Activated CD4-positive, alpha-beta T cell treated with anti-CD3 and anti-CD28 coated beads, Interleukin-2, amount 10 ng/mL, durations not matched to agents 24 days and 14 days (primary cell): Measurements from ENCODE around the gene ZBTB9. TPM values are rescaled to one million over a fixed set of nuclear protein-coding genes. Genes with fewer than 3 reads are reported as not detected.

Experiments
- DNase-seq: peaks from one replicate; pipeline ENCODE4 v3.0.0; 2022
- H3K27ac Mint-ChIP-seq: one replicate; pipeline ENCODE4 v1.8.0; 2022; ENCODE audit warnings: mild to moderate bottlenecking, mixed read lengths
- H3K27me3 Mint-ChIP-seq: one replicate; pipeline ENCODE4 v1.8.0; 2022; ENCODE audit warnings: mixed read lengths
- H3K36me3 Mint-ChIP-seq: one replicate; pipeline ENCODE4 v1.8.0; 2022; ENCODE audit warnings: low read depth, mild to moderate bottlenecking, mixed read lengths
- H3K4me1 Mint-ChIP-seq: one replicate; pipeline ENCODE4 v1.8.0; 2021; ENCODE audit warnings: mixed read lengths
- H3K4me3 Mint-ChIP-seq: one replicate; pipeline ENCODE4 v1.8.0; 2022; ENCODE audit warnings: mild to moderate bottlenecking, moderate library complexity, mixed read lengths
- H3K9me3 Mint-ChIP-seq: one replicate; pipeline ENCODE4 v1.8.0; 2021; ENCODE audit warnings: mixed read lengths
- intact Hi-C: fragments of 100-400 bp; cut with micrococcal nuclease; formaldehyde crosslinking; loops from one replicate; pipeline ENCODE4 v1.15.1; 2023
- total RNA-seq: library from RNA; stranded (reverse); gene quantifications from 2 replicates; pipeline ENCODE4 v1.2.3, GENCODE V29; 2022

Gene ZBTB9
- total RNA-seq, 1 donor from 2014 or later = 14.2 TPM

GRCh38 chr6:33432546-33432945 is 21.8 kb upstream of the ZBTB9 start:
- Mint-ChIP-seq H3K9me3 (no peaks in the 10 kb centered on the region), H3K27ac (no peak overlapping the region), H3K27me3 (no peaks in the 10 kb centered on the region), H3K36me3 (peaks cover 37% of the 10 kb centered on the region), H3K4me3 (peak overlapping the region; percentile 1), H3K4me1 (peaks cover 47% of the 10 kb centered on the region)
- intact Hi-C loops = no loop called here
- DNase-seq = no peak

GRCh38 chr6:33433001-33433543 is 21.3 kb upstream of the ZBTB9 start:
- no peak for DNase-seq
- Mint-ChIP-seq H3K27me3 (no peaks in the 10 kb centered on the region), H3K9me3 (no peaks in the 10 kb centered on the region), H3K36me3 (peaks cover 40% of the 10 kb centered on the region), H3K4me3 (peak overlapping the region; percentile 1), H3K4me1 (peaks cover 47% of the 10 kb centered on the region), H3K27ac (peak overlapping the region; percentile 36)
- intact Hi-C loops = no loop called here

DNA sequence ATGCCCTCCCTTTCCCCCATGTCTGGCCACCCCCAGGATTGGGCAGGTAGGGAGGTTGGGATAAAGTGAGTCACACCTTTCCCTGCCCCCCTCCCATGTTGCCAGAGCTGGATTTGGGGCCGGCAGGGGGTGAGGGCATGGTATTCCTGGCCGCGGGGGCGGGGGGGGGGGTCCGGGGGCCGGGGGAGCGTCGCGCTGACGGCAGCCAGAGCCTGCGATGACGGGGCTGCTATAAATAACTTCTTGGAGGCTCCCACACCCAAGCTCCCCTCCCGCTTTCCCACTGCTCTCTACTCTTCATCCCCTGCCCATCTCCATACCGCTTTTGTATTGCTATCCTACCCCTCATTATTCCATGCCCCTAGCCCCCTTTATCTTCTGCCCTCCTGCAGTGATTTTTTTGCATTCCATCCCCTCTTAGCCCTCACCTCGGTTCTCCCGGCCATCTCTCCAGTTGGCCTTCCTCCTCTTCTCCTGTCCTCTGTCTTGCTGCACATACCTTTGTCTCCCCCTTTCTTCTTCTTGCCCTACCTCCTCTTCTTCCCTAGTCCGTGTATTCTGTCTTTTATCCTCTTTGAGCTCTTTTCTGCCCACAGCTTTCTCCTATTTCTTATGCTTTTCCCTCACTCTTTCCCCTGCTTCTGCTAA is 20.7 kb upstream of the ZBTB9 start:
- H3K4me1 Mint-ChIP-seq = peaks cover 43% of the 10 kb centered on the region
- no peaks in the 10 kb centered on the region for H3K27me3 Mint-ChIP-seq
- no peak for DNase-seq
- H3K27ac Mint-ChIP-seq = peak overlapping the region; percentile 22
- no peak overlapping the region for H3K4me3 Mint-ChIP-seq
- H3K36me3 Mint-ChIP-seq = peaks cover 46% of the 10 kb centered on the region
- intact Hi-C loops = no loop called here
- H3K9me3 Mint-ChIP-seq = no peaks in the 10 kb centered on the region

DNA sequence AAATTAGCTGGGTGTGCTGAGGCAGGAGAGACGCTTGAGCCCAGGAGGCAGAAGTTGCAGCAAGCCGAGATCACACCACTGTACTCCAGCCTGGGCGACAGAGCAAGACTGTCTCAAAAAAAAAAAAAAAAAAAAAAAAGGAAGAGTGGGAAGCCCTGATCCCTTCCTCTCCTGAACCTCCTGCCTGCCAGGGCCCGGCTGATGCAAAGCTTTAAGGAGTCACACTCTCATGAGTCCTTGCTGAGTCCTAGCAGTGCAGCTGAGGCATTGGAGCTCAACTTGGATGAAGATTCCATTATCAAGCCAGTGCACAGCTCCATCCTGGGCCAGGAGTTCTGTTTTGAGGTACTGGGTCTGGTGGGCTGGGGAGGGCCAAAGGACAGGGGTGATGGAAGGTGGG is 19.4 kb upstream of the ZBTB9 start:
- Mint-ChIP-seq H3K4me1 (peaks cover 33% of the 10 kb centered on the region), H3K27ac (no peak overlapping the region), H3K36me3 (peaks cover 54% of the 10 kb centered on the region), H3K27me3 (no peaks in the 10 kb centered on the region), H3K9me3 (no peaks in the 10 kb centered on the region), H3K4me3 (no peak overlapping the region)
- intact Hi-C loops = no loop called here
- DNase-seq = no peak

DNA sequence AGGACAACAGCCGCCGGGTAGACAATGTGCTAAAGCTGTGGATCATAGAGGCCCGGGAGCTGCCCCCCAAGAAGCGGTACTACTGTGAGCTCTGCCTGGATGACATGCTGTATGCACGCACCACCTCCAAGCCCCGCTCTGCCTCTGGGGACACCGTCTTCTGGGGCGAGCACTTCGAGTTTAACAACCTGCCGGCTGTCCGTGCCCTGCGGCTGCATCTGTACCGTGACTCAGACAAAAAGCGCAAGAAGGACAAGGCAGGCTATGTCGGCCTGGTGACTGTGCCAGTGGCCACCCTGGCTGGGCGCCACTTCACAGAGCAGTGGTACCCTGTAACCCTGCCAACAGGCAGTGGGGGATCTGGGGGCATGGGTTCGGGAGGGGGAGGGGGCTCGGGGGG is 16.7 kb upstream of the ZBTB9 start:
- H3K4me1 Mint-ChIP-seq = peaks cover 12% of the 10 kb centered on the region
- H3K27me3 Mint-ChIP-seq = no peaks in the 10 kb centered on the region
- no peak overlapping the region for H3K27ac Mint-ChIP-seq
- H3K36me3 Mint-ChIP-seq = peaks cover 64% of the 10 kb centered on the region
- no peak overlapping the region for H3K4me3 Mint-ChIP-seq
- DNase-seq = no peak
- intact Hi-C loops = no loop called here
- no peaks in the 10 kb centered on the region for H3K9me3 Mint-ChIP-seq

- no peak for DNase-seq
- Mint-ChIP-seq H3K4me3 (no peak overlapping the region), H3K27ac (no peak overlapping the region), H3K27me3 (no peaks in the 10 kb centered on the region), H3K4me1 (peaks cover 5% of the 10 kb centered on the region), H3K36me3 (peaks cover 60% of the 10 kb centered on the region), H3K9me3 (no peaks in the 10 kb centered on the region)
- intact Hi-C loops = no loop called here
Measured at GRCh38 chr6:33438978-33439594, 15.3 kb upstream of the ZBTB9 start.

DNA sequence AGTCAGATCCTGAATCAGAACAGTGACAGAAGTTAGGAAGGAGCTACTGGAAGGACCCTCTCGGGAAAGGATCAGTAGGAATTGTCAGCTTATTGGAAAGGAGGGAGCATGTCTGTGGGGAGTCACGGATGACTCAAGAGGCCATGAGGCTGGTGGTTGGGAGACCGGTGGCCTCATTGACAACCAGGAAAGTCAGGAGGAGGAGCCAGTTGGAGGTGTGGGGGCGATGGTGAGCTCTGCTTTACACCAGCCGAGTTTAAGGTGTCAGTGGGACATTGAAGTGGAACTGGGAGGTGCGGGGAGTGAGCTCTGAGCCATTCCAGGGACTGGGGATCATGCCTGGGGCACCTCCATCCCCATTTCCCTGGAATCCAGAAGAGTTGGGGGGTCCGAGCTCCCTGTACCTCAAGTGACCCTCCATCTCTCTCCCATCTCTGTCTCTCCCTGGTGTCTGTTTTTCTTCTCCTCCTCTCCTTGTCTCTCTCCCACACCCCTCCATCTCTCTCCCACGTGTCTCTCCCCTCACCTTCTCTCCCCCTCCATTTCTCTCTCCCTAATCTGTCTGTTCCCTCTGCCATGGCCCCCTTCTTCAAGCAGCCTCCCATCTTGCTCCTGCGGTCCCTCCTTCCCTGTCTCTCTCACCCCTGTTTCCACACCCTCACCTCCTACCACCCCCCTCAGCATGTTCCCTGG is 14.3 kb upstream of the ZBTB9 start:
- no peak overlapping the region for H3K27ac Mint-ChIP-seq
- H3K4me3 Mint-ChIP-seq = no peak overlapping the region
- DNase-seq = no peak
- no peaks in the 10 kb centered on the region for H3K9me3 Mint-ChIP-seq
- peaks cover 3% of the 10 kb centered on the region for H3K4me1 Mint-ChIP-seq
- intact Hi-C loops = no loop called here
- H3K36me3 Mint-ChIP-seq = peaks cover 65% of the 10 kb centered on the region
- H3K27me3 Mint-ChIP-seq = no peaks in the 10 kb centered on the region

DNA sequence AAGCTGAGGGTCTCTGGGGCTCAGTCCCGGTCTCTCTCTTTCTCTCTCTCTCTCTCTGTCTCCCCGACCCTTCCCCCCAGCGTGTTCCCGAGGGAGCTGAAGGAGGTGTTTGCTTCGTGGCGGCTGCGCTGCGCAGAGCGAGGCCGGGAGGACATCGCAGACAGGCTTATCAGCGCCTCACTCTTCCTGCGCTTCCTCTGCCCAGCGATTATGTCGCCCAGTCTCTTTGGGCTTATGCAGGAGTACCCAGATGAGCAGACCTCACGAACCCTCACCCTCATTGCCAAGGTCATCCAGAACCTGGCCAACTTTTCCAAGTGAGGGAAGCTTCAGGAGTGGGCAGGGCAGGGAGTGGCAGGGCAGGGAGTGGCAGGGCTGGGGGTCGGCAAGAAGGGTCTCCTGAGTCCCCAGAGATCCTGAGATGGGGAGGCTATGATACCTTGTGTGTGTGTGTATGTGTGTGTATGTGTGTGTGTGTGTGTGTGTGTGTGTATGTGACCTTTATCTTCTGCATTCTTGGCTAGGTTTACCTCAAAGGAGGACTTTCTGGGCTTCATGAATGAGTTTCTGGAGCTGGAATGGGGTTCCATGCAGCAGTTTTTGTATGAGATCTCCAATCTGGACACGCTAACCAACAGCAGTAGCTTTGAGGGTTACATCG is 13.6 kb upstream of the ZBTB9 start:
- no peak for DNase-seq
- Mint-ChIP-seq H3K27ac (peak overlapping the region; percentile 8), H3K4me3 (no peak overlapping the region), H3K4me1 (peaks cover 3% of the 10 kb centered on the region), H3K9me3 (no peaks in the 10 kb centered on the region), H3K27me3 (no peaks in the 10 kb centered on the region), H3K36me3 (peaks cover 62% of the 10 kb centered on the region)
- intact Hi-C loops = no loop called here

DNA sequence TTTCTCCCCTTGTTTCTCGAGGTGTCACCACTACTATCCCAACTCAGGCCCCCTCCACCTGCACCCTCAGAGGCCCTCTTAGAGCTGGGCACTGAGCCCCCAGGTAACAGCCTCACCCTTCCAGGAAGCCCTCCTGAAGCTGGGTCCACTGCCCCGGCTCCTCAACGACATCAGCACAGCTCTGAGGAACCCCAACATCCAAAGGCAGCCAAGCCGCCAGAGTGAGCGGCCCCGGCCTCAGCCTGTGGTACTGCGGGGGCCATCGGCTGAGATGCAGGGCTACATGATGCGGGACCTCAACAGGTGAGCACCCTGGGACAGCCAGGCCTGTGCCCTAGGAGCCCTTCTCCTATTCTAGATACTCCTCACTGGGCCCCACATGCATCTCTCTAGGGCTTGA is 12.9 kb upstream of the ZBTB9 start:
- H3K9me3 Mint-ChIP-seq = no peaks in the 10 kb centered on the region
- H3K27ac Mint-ChIP-seq = no peak overlapping the region
- no peak for DNase-seq
- no peak overlapping the region for H3K4me3 Mint-ChIP-seq
- H3K36me3 Mint-ChIP-seq = peaks cover 62% of the 10 kb centered on the region
- no peaks in the 10 kb centered on the region for H3K27me3 Mint-ChIP-seq
- H3K4me1 Mint-ChIP-seq = peaks cover 3% of the 10 kb centered on the region
- intact Hi-C loops = no loop called here

DNA sequence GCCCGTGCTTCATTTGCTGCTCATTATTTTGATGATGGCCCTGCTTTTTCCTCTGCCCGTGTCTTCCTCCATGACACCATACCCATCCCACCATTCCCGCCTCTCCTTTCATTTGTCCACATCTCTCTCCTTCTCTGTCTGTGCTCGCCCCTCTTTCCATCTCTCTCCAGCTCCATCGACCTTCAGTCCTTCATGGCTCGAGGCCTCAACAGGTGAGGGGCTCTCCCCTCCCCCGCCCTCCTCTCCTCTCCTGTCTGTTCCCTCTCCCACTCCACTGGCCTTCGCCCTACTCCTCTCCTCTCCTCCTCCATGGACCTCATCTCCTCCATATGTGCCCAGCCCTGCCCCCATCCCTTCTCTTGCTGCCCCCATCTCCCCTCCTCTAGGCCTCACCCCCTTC is 12.1 kb upstream of the ZBTB9 start:
- no peak for DNase-seq
- no peaks in the 10 kb centered on the region for H3K27me3 Mint-ChIP-seq
- no peak overlapping the region for H3K4me3 Mint-ChIP-seq
- peaks cover 3% of the 10 kb centered on the region for H3K4me1 Mint-ChIP-seq
- no peaks in the 10 kb centered on the region for H3K9me3 Mint-ChIP-seq
- peaks cover 59% of the 10 kb centered on the region for H3K36me3 Mint-ChIP-seq
- no peak overlapping the region for H3K27ac Mint-ChIP-seq
- intact Hi-C loops = no loop called here

DNA sequence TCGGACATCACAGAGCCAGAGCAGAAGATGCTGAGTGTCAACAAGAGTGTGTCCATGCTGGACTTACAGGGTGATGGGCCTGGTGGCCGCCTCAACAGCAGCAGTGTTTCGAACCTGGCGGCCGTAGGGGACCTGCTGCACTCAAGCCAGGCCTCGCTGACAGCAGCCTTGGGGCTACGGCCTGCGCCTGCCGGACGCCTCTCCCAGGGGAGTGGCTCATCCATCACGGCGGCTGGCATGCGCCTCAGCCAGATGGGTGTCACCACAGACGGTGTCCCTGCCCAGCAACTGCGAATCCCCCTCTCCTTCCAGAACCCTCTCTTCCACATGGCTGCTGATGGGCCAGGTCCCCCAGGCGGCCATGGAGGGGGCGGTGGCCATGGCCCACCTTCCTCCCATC is 11.4 kb upstream of the ZBTB9 start:
- no peak overlapping the region for H3K27ac Mint-ChIP-seq
- H3K36me3 Mint-ChIP-seq = peaks cover 61% of the 10 kb centered on the region
- peaks cover 5% of the 10 kb centered on the region for H3K4me1 Mint-ChIP-seq

GRCh38 chr6:33443619-33444504 is 10.5 kb upstream of the ZBTB9 start:
- Mint-ChIP-seq H3K4me1 (peaks cover 7% of the 10 kb centered on the region), H3K27ac (no peak overlapping the region), H3K36me3 (peaks cover 60% of the 10 kb centered on the region), H3K4me3 (no peak overlapping the region), H3K27me3 (no peaks in the 10 kb centered on the region), H3K9me3 (no peaks in the 10 kb centered on the region)
- DNase-seq = no peak
- intact Hi-C loops = no loop called here

More for the DNA sequence above, 11.4 kb upstream of the ZBTB9 start:
- DNase-seq = no peak
- H3K9me3 Mint-ChIP-seq = no peaks in the 10 kb centered on the region
- H3K4me3 Mint-ChIP-seq = no peak overlapping the region
- intact Hi-C loops = no loop called here
- H3K27me3 Mint-ChIP-seq = no peaks in the 10 kb centered on the region

GRCh38 chr6:33445119-33445603 is 9.2 kb upstream of the ZBTB9 start:
- no peaks in the 10 kb centered on the region for H3K27me3 Mint-ChIP-seq
- no peaks in the 10 kb centered on the region for H3K9me3 Mint-ChIP-seq
- no peak for DNase-seq
- intact Hi-C loops = no loop called here
- peaks cover 60% of the 10 kb centered on the region for H3K36me3 Mint-ChIP-seq
- H3K4me1 Mint-ChIP-seq = peaks cover 6% of the 10 kb centered on the region
- H3K27ac Mint-ChIP-seq = no peak overlapping the region
- no peak overlapping the region for H3K4me3 Mint-ChIP-seq
